OCI-LY1 (cell line): ENCODE results near the gene NEDD4L.

Experiments used
- EZH2 ChIP-seq: fragments of 200-600 bp; sonication (generic), shearing (Covaris generic); IDR thresholded peaks from 2 replicates; pipeline ENCODE4 v1.8.0; 2017; ENCODE audit warnings: borderline replicate concordance, mixed run types, mild to moderate bottlenecking, antibody characterized with exemption, low read length, moderate library complexity, mixed read lengths
- TF ChIP-seq, protein P1 (sequence below): fragments of 200-600 bp; sonication (generic), shearing (Covaris generic); IDR thresholded peaks from 2 replicates; pipeline ENCODE4 v1.5.1; 2017; ENCODE audit warnings: mild to moderate bottlenecking, antibody characterized with exemption, low read length, moderate library complexity, mixed read lengths

DNA sequence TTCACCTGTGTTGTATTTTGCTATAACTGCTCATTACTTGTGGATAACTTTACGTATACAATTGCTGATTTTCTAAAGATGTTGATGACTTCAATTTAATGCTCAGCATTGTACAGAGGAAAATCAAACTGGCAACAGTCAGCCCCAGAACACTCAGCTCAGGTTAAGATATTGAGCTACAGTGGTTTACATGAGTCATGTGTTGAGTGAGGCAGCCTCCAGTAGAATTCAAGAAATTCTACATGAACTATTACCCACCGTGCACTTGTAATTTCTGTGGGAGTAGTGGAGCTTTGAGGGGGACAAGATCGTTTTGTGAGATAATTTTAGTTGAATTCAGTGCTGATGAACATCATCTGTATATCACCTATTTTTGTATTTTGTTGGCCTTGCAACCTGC, 292.6 kb downstream of the NEDD4L start:
- no peak for TF ChIP-seq EZH2
- TF ChIP-seq, protein P1, sequence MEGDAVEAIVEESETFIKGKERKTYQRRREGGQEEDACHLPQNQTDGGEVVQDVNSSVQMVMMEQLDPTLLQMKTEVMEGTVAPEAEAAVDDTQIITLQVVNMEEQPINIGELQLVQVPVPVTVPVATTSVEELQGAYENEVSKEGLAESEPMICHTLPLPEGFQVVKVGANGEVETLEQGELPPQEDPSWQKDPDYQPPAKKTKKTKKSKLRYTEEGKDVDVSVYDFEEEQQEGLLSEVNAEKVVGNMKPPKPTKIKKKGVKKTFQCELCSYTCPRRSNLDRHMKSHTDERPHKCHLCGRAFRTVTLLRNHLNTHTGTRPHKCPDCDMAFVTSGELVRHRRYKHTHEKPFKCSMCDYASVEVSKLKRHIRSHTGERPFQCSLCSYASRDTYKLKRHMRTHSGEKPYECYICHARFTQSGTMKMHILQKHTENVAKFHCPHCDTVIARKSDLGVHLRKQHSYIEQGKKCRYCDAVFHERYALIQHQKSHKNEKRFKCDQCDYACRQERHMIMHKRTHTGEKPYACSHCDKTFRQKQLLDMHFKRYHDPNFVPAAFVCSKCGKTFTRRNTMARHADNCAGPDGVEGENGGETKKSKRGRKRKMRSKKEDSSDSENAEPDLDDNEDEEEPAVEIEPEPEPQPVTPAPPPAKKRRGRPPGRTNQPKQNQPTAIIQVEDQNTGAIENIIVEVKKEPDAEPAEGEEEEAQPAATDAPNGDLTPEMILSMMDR = no peak
